B cell (primary cell): Measurements from ENCODE around the gene RHOBTB3. TPM values are rescaled to one million over a fixed set of nuclear protein-coding genes. Genes with fewer than 3 reads are reported as not detected.

Experiments
- ATAC-seq: fragments of 200-7000 bp; cut with Tn5 transposase; one replicate; pipeline ENCODE4 v1.10.0; 2021; ENCODE audit warnings: low read depth, mild to moderate bottlenecking, moderate number of reproducible peaks, moderate library complexity
- CTCF ChIA-PET: fragments of 350-600 bp; sonication (Branson Sonifier 250); formaldehyde crosslinking; loops from one replicate; lab custom pipeline; 2021; ENCODE audit warnings: antibody characterized with exemption, inconsistent platforms; lab: Charles Lee
- POLR2A ChIA-PET: fragments of 350-600 bp; sonication (Branson Sonifier 250); formaldehyde crosslinking; loops from one replicate; lab custom pipeline; 2021; ENCODE audit warnings: antibody characterized with exemption; lab: Charles Lee
- DNase-seq: peaks from one replicate; pipeline ENCODE4 v3.0.0; 2013
- H2AFZ ChIP-seq: 2 replicates; pipeline ENCODE4 v1.6.1; 2012; ENCODE audit warnings: mild to moderate bottlenecking, low read depth, low read length; ENCODE audit not compliant: insufficient read depth, poor library complexity, severe bottlenecking
- H3K27ac ChIP-seq, 2 donors: 1 replicate in 1 of 2; 2 replicates in 1 of 2; pipeline ENCODE4 v1.5.1; 2012 to 2013; ENCODE audit warnings: low read length in 2 of 2, mild to moderate bottlenecking in 2 of 2, moderate library complexity in 1 of 2
- H3K27me3 ChIP-seq, 4 experiments: fragments of 200-600 bp in 1 of 4; sonication (generic) in 1 of 4; replicated peaks in 1 of 4; 1 replicate in 2 of 4; 2 replicates in 2 of 4; pipeline versions ENCODE4 v1.6.1 to v1.7.0; 2013 to 2016; ENCODE audit warnings: low read length in 3 of 4, mild to moderate bottlenecking in 2 of 4, mixed read lengths in 1 of 4, moderate library complexity in 1 of 4; ENCODE audit not compliant: insufficient read depth in 4 of 4, control insufficient read depth in 3 of 4; ENCODE audit errors: control extremely low read depth in 1 of 4
- H3K36me3 ChIP-seq, 2 experiments: replicated peaks in 1 of 2; 1 replicate in 1 of 2; 2 replicates in 1 of 2; pipeline versions ENCODE4 v1.6.1 to v1.7.1; 2013; ENCODE audit warnings: low read length in 1 of 2; ENCODE audit not compliant: insufficient read depth in 2 of 2, control insufficient read depth in 1 of 2; ENCODE audit errors: control extremely low read depth in 1 of 2, extremely low read depth in 1 of 2
- H3K4me1 ChIP-seq, 2 donors: fragments of 200-600 bp in 1 of 2; sonication (generic) in 1 of 2; 1 replicate in 1 of 2; 2 replicates in 1 of 2; pipeline versions ENCODE4 v1.5.1 to v1.6.1; 2013 to 2017; ENCODE audit warnings: low read length in 2 of 2; ENCODE audit not compliant: control insufficient read depth in 2 of 2, insufficient read depth in 2 of 2
- H3K4me2 ChIP-seq: replicated peaks from 2 replicates; pipeline ENCODE3; 2012; ENCODE audit warnings: mild to moderate bottlenecking, low read depth, low read length; ENCODE audit not compliant: poor library complexity, severe bottlenecking
- H3K4me3 ChIP-seq, 5 experiments: fragments of 200-600 bp in 1 of 5; sonication (generic) in 1 of 5; 1 replicate in 3 of 5; 2 replicates in 2 of 5; pipeline versions ENCODE4 v1.5.1 to v1.7.0; 2011 to 2016; ENCODE audit warnings: low read length in 4 of 5, mild to moderate bottlenecking in 4 of 5, low read depth in 2 of 5, control low read depth in 1 of 5, moderate library complexity in 1 of 5; ENCODE audit not compliant: insufficient read depth in 1 of 5; ENCODE audit errors: control extremely low read depth in 1 of 5, extremely low read depth in 1 of 5
- H3K79me2 ChIP-seq: fragments of 200-600 bp; sonication (generic); one replicate; pipeline ENCODE4 v1.6.0; 2016; ENCODE audit warnings: low read length; ENCODE audit not compliant: control insufficient read depth, insufficient read depth
- H3K9ac ChIP-seq: fragments of 200-600 bp; sonication (generic); 2 replicates; pipeline ENCODE4 v1.6.1; 2017; ENCODE audit warnings: mild to moderate bottlenecking, low read length, moderate library complexity
- H3K9me3 ChIP-seq, 3 donors: one replicate each; pipeline versions ENCODE4 v1.6.1 to v1.7.1; 2013; ENCODE audit warnings: low read length in 2 of 3; ENCODE audit not compliant: control insufficient read depth in 2 of 3, insufficient read depth in 1 of 3; ENCODE audit errors: control extremely low read depth in 1 of 3
- H4K20me1 ChIP-seq: 2 replicates; pipeline ENCODE4 v1.6.0; 2012; ENCODE audit warnings: mild to moderate bottlenecking, low read length; ENCODE audit not compliant: insufficient read depth, control insufficient read depth, poor library complexity, severe bottlenecking
- H3K27ac Mint-ChIP-seq: one replicate; pipeline ENCODE4 v1.8.0; 2021; ENCODE audit warnings: mixed read lengths
- H3K27me3 Mint-ChIP-seq: one replicate; pipeline ENCODE4 v1.8.0; 2021; ENCODE audit warnings: mixed read lengths
- H3K4me1 Mint-ChIP-seq: one replicate; pipeline ENCODE4 v1.8.0; 2021; ENCODE audit warnings: mixed read lengths
- H3K4me3 Mint-ChIP-seq: one replicate; pipeline ENCODE4 v1.8.0; 2021; ENCODE audit warnings: mixed read lengths
- H3K9me3 Mint-ChIP-seq: one replicate; pipeline ENCODE4 v1.8.0; 2022; ENCODE audit warnings: mixed read lengths; ENCODE audit not compliant: insufficient read depth
- EZH2 ChIP-seq: IDR thresholded peaks from 2 replicates; pipeline ENCODE4 v1.6.1; 2012; ENCODE audit warnings: borderline replicate concordance, low read depth, mild to moderate bottlenecking, moderate library complexity, low read length; ENCODE audit not compliant: insufficient read depth, poor library complexity, severe bottlenecking
- WGBS: methylation state at CpG from one replicate; pipeline ENCODE4 v1.1.5; 2013; ENCODE audit warnings: missing lambda C conversion rate; ENCODE audit not compliant: insufficient coverage; 5-methylcytosine and 5-hydroxymethylcytosine counted together
- intact Hi-C: fragments of 100-400 bp; cut with micrococcal nuclease; formaldehyde crosslinking; loops from one replicate; pipeline ENCODE4 v1.10.0; 2022
- polyA plus RNA-seq: library from polyadenylated mRNA; depleted of rRNA; stranded (reverse); fragments of >200 nt; gene quantifications from 2 replicates; pipeline ENCODE4 v1.2.3, GENCODE V29; 2012
- total RNA-seq, 2 donors: library from RNA; stranded (reverse); fragments of 120-200 nt in 1 of 2; gene quantifications; 1 replicate in 1 of 2; 2 replicates in 1 of 2; pipeline versions ENCODE4 v1.2.3 to v1.2.4, GENCODE V29; 2013 to 2022
- TF ChIP-seq, protein P1 (sequence below): fragments of 200-600 bp; IDR thresholded peaks from one replicate; pipeline ENCODE4 v1.8.0; 2022; ENCODE audit warnings: antibody characterized with exemption, mild to moderate bottlenecking

RHOBTB3 gene
- total and polyA plus RNA-seq, 2 donors (not counting 1 experiment from before 2014, with no cell fraction given), result 1.7 to 5.0 TPM

DNA sequence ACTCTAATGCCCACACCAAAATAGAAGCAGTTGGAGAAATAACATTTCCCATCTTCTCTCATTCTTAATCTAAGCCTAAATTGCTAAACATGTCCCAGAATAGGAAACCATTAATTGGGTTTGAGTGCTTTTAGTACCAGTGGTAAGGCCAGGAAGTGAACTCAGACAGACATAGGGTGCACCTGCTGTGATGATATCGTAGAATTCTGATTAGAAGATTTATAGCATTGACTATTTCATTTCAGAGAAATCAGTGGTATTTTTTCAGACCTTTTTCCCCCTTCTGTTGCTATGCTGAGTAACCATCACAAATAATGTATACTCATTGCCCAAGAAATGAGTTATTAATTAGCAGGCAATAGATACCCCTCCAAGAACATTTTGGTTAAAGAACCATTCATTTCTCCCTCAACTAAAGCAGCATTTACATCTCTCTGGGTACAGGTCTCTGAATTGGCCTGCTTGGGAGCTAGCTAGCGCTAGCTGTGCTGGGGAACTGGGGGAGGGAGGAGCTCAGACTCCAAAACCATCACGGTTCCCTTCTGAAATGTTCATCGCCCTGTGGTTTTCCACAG, 84.1 kb downstream of the RHOBTB3 start:
- Histone ChIP-seq H3K4me3 (no peak overlapping the region), H3K4me2 (no peak overlapping the region), H3K27me3 (no peaks in the 10 kb centered on the region), H2AFZ (no peak overlapping the region), H3K9me3 (no peaks in the 10 kb centered on the region), H3K27ac (peak overlapping the region in 1 of 2 donors; percentile 46), H3K9ac (no peak overlapping the region), H4K20me1 (no peaks in the 10 kb centered on the region), H3K36me3 (peaks cover 1 to 53% of the 10 kb centered on the region in 2 experiments), H3K4me1 (peaks cover 43 to 49% of the 10 kb centered on the region in 2 donors), H3K79me2 (peaks cover 93% of the 10 kb centered on the region)
- intact Hi-C loops, result no loop called here
- H3K9me3 Mint-ChIP-seq, result no peaks in the 10 kb centered on the region
- H3K4me1 Mint-ChIP-seq, result peaks cover 86% of the 10 kb centered on the region
- DNase-seq (no peak), ATAC-seq (no peak)
- 56% methylated on average over 2 of the region's 4 CpGs for WGBS
- H3K4me3 Mint-ChIP-seq, result no peak overlapping the region
- ChIA-PET POLR2A (no interaction called here), CTCF (interaction anchor here (0.9 to 11.9 kb wide), 2 partner anchors 27 to 34 kb away, joined by 4 to 181 read pairs; no protein-coding TSS in a partner anchor)
- no peak for TF ChIP-seq EZH2
- TF ChIP-seq, protein P1, sequence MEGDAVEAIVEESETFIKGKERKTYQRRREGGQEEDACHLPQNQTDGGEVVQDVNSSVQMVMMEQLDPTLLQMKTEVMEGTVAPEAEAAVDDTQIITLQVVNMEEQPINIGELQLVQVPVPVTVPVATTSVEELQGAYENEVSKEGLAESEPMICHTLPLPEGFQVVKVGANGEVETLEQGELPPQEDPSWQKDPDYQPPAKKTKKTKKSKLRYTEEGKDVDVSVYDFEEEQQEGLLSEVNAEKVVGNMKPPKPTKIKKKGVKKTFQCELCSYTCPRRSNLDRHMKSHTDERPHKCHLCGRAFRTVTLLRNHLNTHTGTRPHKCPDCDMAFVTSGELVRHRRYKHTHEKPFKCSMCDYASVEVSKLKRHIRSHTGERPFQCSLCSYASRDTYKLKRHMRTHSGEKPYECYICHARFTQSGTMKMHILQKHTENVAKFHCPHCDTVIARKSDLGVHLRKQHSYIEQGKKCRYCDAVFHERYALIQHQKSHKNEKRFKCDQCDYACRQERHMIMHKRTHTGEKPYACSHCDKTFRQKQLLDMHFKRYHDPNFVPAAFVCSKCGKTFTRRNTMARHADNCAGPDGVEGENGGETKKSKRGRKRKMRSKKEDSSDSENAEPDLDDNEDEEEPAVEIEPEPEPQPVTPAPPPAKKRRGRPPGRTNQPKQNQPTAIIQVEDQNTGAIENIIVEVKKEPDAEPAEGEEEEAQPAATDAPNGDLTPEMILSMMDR, result no peak
- H3K27ac Mint-ChIP-seq, result peak overlapping the region; percentile 94
- H3K27me3 Mint-ChIP-seq, result no peaks in the 10 kb centered on the region

DNA sequence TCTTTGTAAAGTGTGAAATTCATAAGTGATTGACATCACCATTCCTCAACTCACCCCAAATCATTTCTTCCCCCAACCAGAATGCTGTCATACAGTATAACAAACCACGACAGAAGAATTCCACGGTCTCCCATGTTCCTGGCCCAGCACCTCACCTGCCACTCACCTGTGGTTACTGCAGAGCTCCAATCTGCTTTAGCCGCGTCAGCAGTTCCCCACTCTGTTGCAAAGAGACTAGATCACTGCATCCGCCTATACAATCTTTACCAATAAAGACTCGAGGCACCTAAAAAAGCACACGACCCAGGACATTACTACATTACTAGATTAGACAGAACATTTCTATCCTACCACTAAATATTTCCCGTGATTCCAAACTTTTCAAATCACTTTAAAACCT, 85.2 kb downstream of the RHOBTB3 start:
- Mint-ChIP-seq H3K4me1 (peaks cover 85% of the 10 kb centered on the region), H3K4me3 (peak overlapping the region; percentile 86), H3K9me3 (no peaks in the 10 kb centered on the region), H3K27ac (peak overlapping the region; percentile 94), H3K27me3 (no peaks in the 10 kb centered on the region)
- H3K79me2 ChIP-seq, result peaks cover 97% of the 10 kb centered on the region
- intact Hi-C loops, result no loop called here
- H3K4me1 ChIP-seq, result peaks cover 47 to 53% of the 10 kb centered on the region in 2 donors
- H2AFZ ChIP-seq, result no peak overlapping the region
- H3K36me3 ChIP-seq, result peaks cover 1 to 53% of the 10 kb centered on the region in 2 experiments
- H3K27me3 ChIP-seq, result no peaks in the 10 kb centered on the region
- no peak overlapping the region for H3K9ac ChIP-seq
- no peak for ATAC-seq
- ChIA-PET CTCF (interaction anchor here (0.9 to 11.9 kb wide), 4 partner anchors 7 to 35 kb away, joined by 4 to 181 read pairs (median 44); no protein-coding TSS in a partner anchor), POLR2A (no interaction called here)
- H3K4me3 ChIP-seq, result no peak overlapping the region
- H3K9me3 ChIP-seq, result no peaks in the 10 kb centered on the region
- no peak overlapping the region for H3K27ac ChIP-seq
- 94% methylated on average over 7 of the region's 8 CpGs for WGBS
- DNase-seq, result no peak
- no peak for TF ChIP-seq EZH2
- TF ChIP-seq, protein P1, result no peak
- H4K20me1 ChIP-seq, result no peaks in the 10 kb centered on the region
- no peak overlapping the region for H3K4me2 ChIP-seq
